Measurements from ENCODE around the gene DSG2. TPM values are rescaled to one million over a fixed set of nuclear protein-coding genes. Genes with fewer than 3 reads are reported as not detected.

The DSG2 gene
- total RNA-seq, 1 donor from 2014 or later, result 154 TPM

- Histone ChIP-seq H3K4me3 (ENCODE audit: low read depth, low read length) (no peak overlapping the region), H3K36me3 (ENCODE audit: control insufficient read depth, insufficient read depth, low read length) (no peaks in the 10 kb centered on the region), H3K27me3 (ENCODE audit: control insufficient read depth, insufficient read depth, low read length) (no peaks in the 10 kb centered on the region)
- no peak for DNase-seq (ENCODE audit: low read depth)
- TF ChIP-seq CTCF (IDR thresholded peaks at IDR 0.05; ENCODE audit: insufficient read depth, low read length, poor library complexity, severe bottlenecking), result no peak
These were observed 8.7 kb upstream of the DSG2 start for GRCh38 chr18:31489311-31489710.

GRCh38 chr18:31490387-31490786, 7.6 kb upstream of the DSG2 start:
- no peaks in the 10 kb centered on the region for H3K36me3 ChIP-seq (ENCODE audit: control insufficient read depth, insufficient read depth, low read length)
- H3K4me3 ChIP-seq (ENCODE audit: low read depth, low read length), result no peak overlapping the region
- no peaks in the 10 kb centered on the region for H3K27me3 ChIP-seq (ENCODE audit: control insufficient read depth, insufficient read depth, low read length)
- TF ChIP-seq CTCF (IDR thresholded peaks at IDR 0.05; ENCODE audit: insufficient read depth, low read length, poor library complexity, severe bottlenecking), result no peak
- DNase-seq (ENCODE audit: low read depth), result peak; percentile 71

- no peak overlapping the region for H3K4me3 ChIP-seq (ENCODE audit: low read depth, low read length)
- no peaks in the 10 kb centered on the region for H3K27me3 ChIP-seq (ENCODE audit: control insufficient read depth, insufficient read depth, low read length)
- no peak for TF ChIP-seq CTCF (IDR thresholded peaks at IDR 0.05; ENCODE audit: insufficient read depth, low read length, poor library complexity, severe bottlenecking)
- no peaks in the 10 kb centered on the region for H3K36me3 ChIP-seq (ENCODE audit: control insufficient read depth, insufficient read depth, low read length)
- no peak for DNase-seq (ENCODE audit: low read depth)
These were observed 7.1 kb upstream of the DSG2 start for GRCh38 chr18:31490833-31491232.

GRCh38 chr18:31491586-31491985, 6.4 kb upstream of the DSG2 start:
- Histone ChIP-seq H3K36me3 (ENCODE audit: control insufficient read depth, insufficient read depth, low read length) (no peaks in the 10 kb centered on the region), H3K4me3 (ENCODE audit: low read depth, low read length) (no peak overlapping the region), H3K27me3 (ENCODE audit: control insufficient read depth, insufficient read depth, low read length) (no peaks in the 10 kb centered on the region)
- DNase-seq (ENCODE audit: low read depth), result no peak
- no peak for TF ChIP-seq CTCF (IDR thresholded peaks at IDR 0.05; ENCODE audit: insufficient read depth, low read length, poor library complexity, severe bottlenecking)

GRCh38 chr18:31492671-31493070, 5.3 kb upstream of the DSG2 start:
- Histone ChIP-seq H3K36me3 (ENCODE audit: control insufficient read depth, insufficient read depth, low read length) (no peaks in the 10 kb centered on the region), H3K4me3 (ENCODE audit: low read depth, low read length) (no peak overlapping the region), H3K27me3 (ENCODE audit: control insufficient read depth, insufficient read depth, low read length) (no peaks in the 10 kb centered on the region)
- no peak for DNase-seq (ENCODE audit: low read depth)
- no peak for TF ChIP-seq CTCF (IDR thresholded peaks at IDR 0.05; ENCODE audit: insufficient read depth, low read length, poor library complexity, severe bottlenecking)

- TF ChIP-seq CTCF (IDR thresholded peaks at IDR 0.05; ENCODE audit: insufficient read depth, low read length, poor library complexity, severe bottlenecking), result no peak
- Histone ChIP-seq H3K27me3 (ENCODE audit: control insufficient read depth, insufficient read depth, low read length) (no peaks in the 10 kb centered on the region), H3K36me3 (ENCODE audit: control insufficient read depth, insufficient read depth, low read length) (no peaks in the 10 kb centered on the region), H3K4me3 (ENCODE audit: low read depth, low read length) (no peak overlapping the region)
- DNase-seq (ENCODE audit: low read depth), result no peak
These were observed 4.8 kb upstream of the DSG2 start for GRCh38 chr18:31493171-31493570.
